Measurements from ENCODE around the gene SLC16A8.
A peak's percentile ranks its signal among the peaks of the same experiment; 100 is the strongest.

SLC16A8 gene

GRCh38 chr22:38035530-38035885 lies 48.5 kb downstream of the SLC16A8 start:
- no peak for TF ChIP-seq CTCF (IDR thresholded peaks at IDR 0.05; ENCODE audit: unreplicated experiment in 3 of 3)
- Mint-ChIP-seq H3K27me3 (ENCODE audit: low read depth) (peaks cover 7% of the 10 kb centered on the region), H3K36me3 (ENCODE audit: low read depth) (no peaks in the 10 kb centered on the region), H3K4me3 (no peak overlapping the region), H3K4me1 (peaks cover 42% of the 10 kb centered on the region), H3K9me3 (no peaks in the 10 kb centered on the region), H3K27ac (peak overlapping the region; percentile 46 to 56 (median 50))

GRCh38 chr22:38034884-38035529 lies 49.0 kb downstream of the SLC16A8 start:
- H3K27ac Mint-ChIP-seq = peak overlapping the region; percentile 46 to 56 (median 50)
- H3K4me1 Mint-ChIP-seq = peaks cover 47% of the 10 kb centered on the region
- peaks cover 4% of the 10 kb centered on the region for H3K27me3 Mint-ChIP-seq (ENCODE audit: low read depth)
- TF ChIP-seq CTCF (IDR thresholded peaks at IDR 0.05; ENCODE audit: unreplicated experiment in 3 of 3) = no peak
- no peaks in the 10 kb centered on the region for H3K36me3 Mint-ChIP-seq (ENCODE audit: low read depth)
- H3K4me3 Mint-ChIP-seq = no peak overlapping the region
- H3K9me3 Mint-ChIP-seq = no peaks in the 10 kb centered on the region

- Mint-ChIP-seq H3K4me1 (peaks cover 54% of the 10 kb centered on the region), H3K27me3 (ENCODE audit: low read depth) (peaks cover 4% of the 10 kb centered on the region), H3K27ac (peak overlapping the region; percentile 64 to 94 (median 88)), H3K4me3 (peak overlapping the region; percentile 3 to 26 (median 4)), H3K9me3 (no peaks in the 10 kb centered on the region), H3K36me3 (ENCODE audit: low read depth) (no peaks in the 10 kb centered on the region)
- TF ChIP-seq CTCF (IDR thresholded peaks at IDR 0.05; ENCODE audit: unreplicated experiment in 3 of 3) = no peak
Measured at GRCh38 chr22:38034278-38034882, 49.6 kb downstream of the SLC16A8 start.

GRCh38 chr22:38033522-38034277 lies 50.3 kb downstream of the SLC16A8 start:
- TF ChIP-seq CTCF (IDR thresholded peaks at IDR 0.05; ENCODE audit: unreplicated experiment in 3 of 3) = no peak
- Mint-ChIP-seq H3K27ac (peak overlapping the region; percentile 64 to 94 (median 88)), H3K36me3 (ENCODE audit: low read depth) (no peaks in the 10 kb centered on the region), H3K4me1 (peaks cover 60% of the 10 kb centered on the region), H3K4me3 (peak overlapping the region; percentile 3 to 26 (median 4)), H3K27me3 (ENCODE audit: low read depth) (peaks cover 4% of the 10 kb centered on the region), H3K9me3 (no peaks in the 10 kb centered on the region)

GRCh38 chr22:38032681-38033521 lies 51.1 kb downstream of the SLC16A8 start:
- peaks cover 66% of the 10 kb centered on the region for H3K4me1 Mint-ChIP-seq
- H3K9me3 Mint-ChIP-seq = no peaks in the 10 kb centered on the region
- H3K36me3 Mint-ChIP-seq (ENCODE audit: low read depth) = no peaks in the 10 kb centered on the region
- TF ChIP-seq CTCF (IDR thresholded peaks at IDR 0.05; ENCODE audit: unreplicated experiment in 3 of 3) = no peak
- H3K27ac Mint-ChIP-seq = peak overlapping the region; percentile 68 to 87 (median 71)
- H3K27me3 Mint-ChIP-seq (ENCODE audit: low read depth) = peaks cover 8% of the 10 kb centered on the region
- H3K4me3 Mint-ChIP-seq = peak overlapping the region in 1 of 3 experiments; percentile 51
